ENCODE results near the gene KIAA2012.

The KIAA2012 gene

GRCh38 chr2:202088777-202089176 is 15.7 kb downstream of the KIAA2012 start:
- H3K9ac ChIP-seq (ENCODE audit: low read length), result no peak overlapping the region
- no peaks in the 10 kb centered on the region for H3K27me3 ChIP-seq (replicated peaks; ENCODE audit: insufficient read depth, low read length)
- no peaks in the 10 kb centered on the region for H4K20me1 ChIP-seq (ENCODE audit: insufficient read depth, low read length)
- H3F3A ChIP-seq (ENCODE audit: insufficient read depth, low read length), result no peaks in the 10 kb centered on the region
- no peaks in the 10 kb centered on the region for H3K36me3 ChIP-seq (replicated peaks; ENCODE audit: insufficient read depth, low read length)
- H3K79me2 ChIP-seq (ENCODE audit: low read length), result no peaks in the 10 kb centered on the region
- no peak overlapping the region for H2AFZ ChIP-seq (ENCODE audit: low read length)
- no peak overlapping the region for H3K4me3 ChIP-seq (ENCODE audit: low read length)
- H3K4me2 ChIP-seq (ENCODE audit: low read depth, low read length), result no peak overlapping the region
- H3K9me3 ChIP-seq (replicated peaks; ENCODE audit: insufficient read depth, low read length), result no peaks in the 10 kb centered on the region
- H3K9me2 ChIP-seq (replicated peaks; ENCODE audit: insufficient read depth, low read length), result no peaks in the 10 kb centered on the region
- no peaks in the 10 kb centered on the region for H3K4me1 ChIP-seq (ENCODE audit: low read length)
- DNase-seq, result no peak
- TF ChIP-seq CTCF (IDR thresholded peaks at IDR 0.05; ENCODE audit: low read length) (no peak), EZH2 (optimal IDR thresholded peaks at IDR 0.05; ENCODE audit: low read depth, low read length) (no peak), EZH2phosphoT487 (IDR thresholded peaks at IDR 0.05; ENCODE audit: low read length) (no peak)
- H3K27ac ChIP-seq (ENCODE audit: low read length), result no peak overlapping the region

- H3F3A ChIP-seq (ENCODE audit: insufficient read depth, low read length), result no peaks in the 10 kb centered on the region
- no peaks in the 10 kb centered on the region for H4K20me1 ChIP-seq (ENCODE audit: insufficient read depth, low read length)
- H3K36me3 ChIP-seq (replicated peaks; ENCODE audit: insufficient read depth, low read length), result no peaks in the 10 kb centered on the region
- H3K9me3 ChIP-seq (replicated peaks; ENCODE audit: insufficient read depth, low read length), result no peaks in the 10 kb centered on the region
- H3K4me3 ChIP-seq (ENCODE audit: low read length), result no peak overlapping the region
- DNase-seq, result no peak
- no peak overlapping the region for H2AFZ ChIP-seq (ENCODE audit: low read length)
- no peak overlapping the region for H3K27ac ChIP-seq (ENCODE audit: low read length)
- H3K9me2 ChIP-seq (replicated peaks; ENCODE audit: insufficient read depth, low read length), result no peaks in the 10 kb centered on the region
- H3K27me3 ChIP-seq (replicated peaks; ENCODE audit: insufficient read depth, low read length), result no peaks in the 10 kb centered on the region
- H3K9ac ChIP-seq (ENCODE audit: low read length), result no peak overlapping the region
- H3K4me2 ChIP-seq (ENCODE audit: low read depth, low read length), result no peak overlapping the region
- no peaks in the 10 kb centered on the region for H3K79me2 ChIP-seq (ENCODE audit: low read length)
- TF ChIP-seq EZH2 (optimal IDR thresholded peaks at IDR 0.05; ENCODE audit: low read depth, low read length), result no peak
- TF ChIP-seq EZH2phosphoT487 (IDR thresholded peaks at IDR 0.05; ENCODE audit: low read length), result no peak
- no peak for TF ChIP-seq CTCF (IDR thresholded peaks at IDR 0.05; ENCODE audit: low read length)
- no peaks in the 10 kb centered on the region for H3K4me1 ChIP-seq (ENCODE audit: low read length)
Observed at GRCh38 chr2:202090530-202090929, 17.5 kb downstream of the KIAA2012 start.

GRCh38 chr2:202091476-202091875 is 18.4 kb downstream of the KIAA2012 start:
- Histone ChIP-seq H3K27ac (ENCODE audit: low read length) (no peak overlapping the region), H4K20me1 (ENCODE audit: insufficient read depth, low read length) (no peaks in the 10 kb centered on the region), H3K9ac (ENCODE audit: low read length) (no peak overlapping the region), H3K9me2 (replicated peaks; ENCODE audit: insufficient read depth, low read length) (no peaks in the 10 kb centered on the region), H3K4me2 (ENCODE audit: low read depth, low read length) (no peak overlapping the region), H3K4me3 (ENCODE audit: low read length) (no peak overlapping the region), H3K9me3 (replicated peaks; ENCODE audit: insufficient read depth, low read length) (no peaks in the 10 kb centered on the region), H3K79me2 (ENCODE audit: low read length) (no peaks in the 10 kb centered on the region), H2AFZ (ENCODE audit: low read length) (no peak overlapping the region), H3F3A (ENCODE audit: insufficient read depth, low read length) (no peaks in the 10 kb centered on the region), H3K4me1 (ENCODE audit: low read length) (no peaks in the 10 kb centered on the region), H3K27me3 (replicated peaks; ENCODE audit: insufficient read depth, low read length) (no peaks in the 10 kb centered on the region), H3K36me3 (replicated peaks; ENCODE audit: insufficient read depth, low read length) (no peaks in the 10 kb centered on the region)
- TF ChIP-seq EZH2phosphoT487 (IDR thresholded peaks at IDR 0.05; ENCODE audit: low read length) (no peak), CTCF (IDR thresholded peaks at IDR 0.05; ENCODE audit: low read length) (no peak), EZH2 (optimal IDR thresholded peaks at IDR 0.05; ENCODE audit: low read depth, low read length) (no peak)
- no peak for DNase-seq
